Mesendoderm (in vitro differentiated cells): ENCODE results near the gene C16orf87.
A peak's percentile ranks its signal among the peaks of the same experiment; 100 is the strongest.

Experiments used
- DNase-seq: peaks from one replicate; pipeline ENCODE4 v3.0.0; 2013
- H2AK5ac ChIP-seq: 2 replicates; pipeline ENCODE4 v1.6.1; 2013; ENCODE audit warnings: low read length, inconsistent platforms
- H2BK120ac ChIP-seq: 2 replicates; pipeline ENCODE4 v1.6.1; 2013; ENCODE audit warnings: low read depth, mild to moderate bottlenecking, low read length, moderate library complexity, mixed read lengths
- H2BK15ac ChIP-seq: replicated peaks from 2 replicates; pipeline ENCODE4 v1.6.1; 2013; ENCODE audit warnings: low read depth, mild to moderate bottlenecking, moderate library complexity
- H2BK5ac ChIP-seq: 2 replicates; pipeline ENCODE4 v1.6.1; 2013; ENCODE audit warnings: low read length, inconsistent platforms
- H3K18ac ChIP-seq: 2 replicates; pipeline ENCODE4 v1.6.1; 2013; ENCODE audit warnings: mild to moderate bottlenecking, low read length, mixed read lengths
- H3K23ac ChIP-seq: one replicate; pipeline ENCODE4 v1.6.1; 2013; ENCODE audit warnings: low read length
- H3K27ac ChIP-seq: 2 replicates; pipeline ENCODE4 v1.5.1; 2013; ENCODE audit warnings: low read depth, mild to moderate bottlenecking, inconsistent platforms, low read length, moderate library complexity
- H3K27me3 ChIP-seq: 2 replicates; pipeline ENCODE4 v1.6.1; 2013; ENCODE audit warnings: low read length, control low read depth, mild to moderate bottlenecking, inconsistent platforms; ENCODE audit not compliant: insufficient read depth, poor library complexity
- H3K36me3 ChIP-seq: 2 replicates; pipeline ENCODE4 v1.6.1; 2013; ENCODE audit warnings: low read length, inconsistent platforms; ENCODE audit not compliant: control insufficient read depth, insufficient read depth
- H3K4ac ChIP-seq: one replicate; pipeline ENCODE4 v1.6.1; 2013; ENCODE audit warnings: low read depth, mild to moderate bottlenecking, low read length, moderate library complexity
- H3K4me1 ChIP-seq: 2 replicates; pipeline ENCODE4 v1.6.1; 2013; ENCODE audit warnings: low read depth, low read length, inconsistent platforms; ENCODE audit not compliant: control insufficient read depth
- H3K4me2 ChIP-seq: 2 replicates; pipeline ENCODE4 v1.6.1; 2013; ENCODE audit warnings: low read length
- H3K4me3 ChIP-seq: 2 replicates; pipeline ENCODE4 v1.5.1; 2013; ENCODE audit warnings: mild to moderate bottlenecking, low read length
- H3K56ac ChIP-seq: one replicate; pipeline ENCODE4 v1.6.1; 2013; ENCODE audit warnings: low read length
- H3K79me1 ChIP-seq: 2 replicates; pipeline ENCODE4 v1.6.1; 2013; ENCODE audit warnings: low read length, inconsistent platforms
- H3K79me2 ChIP-seq: 2 replicates; pipeline ENCODE4 v1.6.1; 2013; ENCODE audit warnings: mild to moderate bottlenecking, low read length; ENCODE audit not compliant: control insufficient read depth, insufficient read depth
- H3K9ac ChIP-seq: 2 replicates; pipeline ENCODE4 v1.6.1; 2013; ENCODE audit warnings: low read length, inconsistent platforms
- H4K5ac ChIP-seq: one replicate; pipeline ENCODE4 v1.6.1; 2013; ENCODE audit warnings: low read length
- H4K8ac ChIP-seq: one replicate; pipeline ENCODE4 v1.6.1; 2013; ENCODE audit warnings: low read depth, mild to moderate bottlenecking, control low read depth, low read length, moderate library complexity
- WGBS: extraction: QIAGEN DNeasy Blood & Tissue Kit; methylation state at CpG from one replicate; pipeline ENCODE4 v1.1.7; 2013; ENCODE audit warnings: low lambda C conversion rate, missing lambda C conversion rate; ENCODE audit not compliant: insufficient coverage; ENCODE audit errors: extremely low coverage; 5-methylcytosine and 5-hydroxymethylcytosine counted together

The C16orf87 gene

DNA sequence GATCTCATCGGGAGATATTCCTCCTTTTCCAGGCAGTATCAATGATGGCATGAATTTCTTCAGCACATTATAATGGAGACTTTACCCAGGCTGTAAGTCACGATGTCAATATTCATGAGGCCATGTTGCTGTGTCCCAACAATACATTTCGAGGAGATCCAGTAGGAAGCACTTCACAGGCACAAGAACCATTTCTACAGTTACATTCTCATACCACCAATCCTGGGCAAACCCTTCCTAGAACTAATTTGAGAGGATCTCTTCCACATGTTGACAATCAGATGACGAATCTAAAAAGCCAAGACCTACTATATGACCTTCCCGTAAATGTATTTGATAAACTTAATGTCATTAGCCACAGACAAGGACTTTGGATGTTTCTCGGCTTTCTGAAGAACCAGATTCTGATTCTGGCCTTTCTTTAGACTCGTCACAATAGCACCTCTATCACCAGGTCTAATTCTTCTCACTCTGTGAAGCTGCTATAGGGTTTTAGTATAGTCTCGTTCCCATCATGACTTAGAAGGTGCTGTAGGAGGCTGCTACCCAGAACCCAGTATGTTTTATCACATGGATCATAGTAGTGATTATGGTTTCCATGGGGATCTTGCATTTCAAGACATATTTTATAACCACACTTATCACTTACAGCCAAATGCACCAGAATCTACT lies 40.2 kb downstream of the C16orf87 start:
- Histone ChIP-seq H2BK15ac (no peak overlapping the region), H2AK5ac (no peak overlapping the region), H2BK5ac (no peak overlapping the region), H3K18ac (no peak overlapping the region), H3K4me3 (no peak overlapping the region), H3K36me3 (no peaks in the 10 kb centered on the region), H3K79me1 (no peaks in the 10 kb centered on the region), H3K27ac (no peak overlapping the region), H4K8ac (no peak overlapping the region), H3K79me2 (no peaks in the 10 kb centered on the region), H4K5ac (no peak overlapping the region), H3K9ac (peak overlapping the region; percentile 81), H3K23ac (no peak overlapping the region), H3K4me2 (peak overlapping the region; percentile 76), H3K4me1 (no peaks in the 10 kb centered on the region), H3K4ac (no peak overlapping the region), H3K27me3 (no peaks in the 10 kb centered on the region), H3K56ac (peak overlapping the region; percentile 91), H2BK120ac (no peak overlapping the region)
- no CpG with 5 or more reads among the region's 8 CpGs for whole genome bisulfite sequencing
- DNase-seq, result no peak

DNA sequence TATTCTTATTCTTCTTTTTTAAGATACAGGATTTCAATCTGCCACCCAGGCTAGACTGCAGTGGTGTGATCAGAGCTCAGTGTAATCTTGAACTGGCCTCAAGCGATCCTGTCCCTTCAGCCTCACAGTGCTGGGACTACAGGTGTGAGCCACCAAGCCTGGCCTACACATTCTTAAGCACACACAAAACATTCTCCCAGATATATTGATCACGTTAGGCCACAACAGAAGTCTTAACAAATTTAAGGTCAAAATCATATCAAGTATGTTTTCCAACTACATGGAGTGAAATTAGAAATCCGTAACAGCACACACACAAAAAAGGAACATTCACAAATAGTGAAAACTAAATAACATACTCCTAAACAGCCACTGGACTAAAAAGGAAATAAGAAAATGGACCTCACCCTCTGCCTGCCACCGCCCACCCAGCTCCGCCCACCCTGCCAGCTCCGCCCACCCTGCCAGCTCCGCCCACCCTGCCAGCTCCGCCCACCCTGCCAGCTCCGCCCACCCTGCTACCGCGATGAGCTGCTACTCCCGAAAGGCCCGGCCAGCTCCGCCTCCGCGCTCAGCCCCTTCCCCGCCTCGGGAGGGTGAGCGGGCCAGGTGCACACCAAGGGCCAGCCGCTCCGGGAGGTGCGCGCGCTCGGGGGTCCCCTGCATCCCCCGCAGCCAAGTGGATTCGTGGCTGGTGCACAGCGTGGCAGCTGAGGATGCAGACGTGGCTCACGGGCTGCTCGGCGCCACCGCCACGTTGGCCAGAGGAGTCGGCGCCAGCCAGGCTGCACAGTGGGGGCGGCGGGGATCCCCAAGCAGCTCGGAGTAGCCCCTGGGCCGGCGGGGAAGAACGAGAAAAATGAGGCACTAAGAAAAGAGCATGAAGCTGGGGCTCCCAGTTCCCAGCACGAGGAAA lies 41.2 kb downstream of the C16orf87 start:
- peaks cover 2% of the 10 kb centered on the region for H3K4me1 ChIP-seq
- H3K56ac ChIP-seq, result peak overlapping the region; percentile 91
- no peaks in the 10 kb centered on the region for H3K79me2 ChIP-seq
- H3K4me3 ChIP-seq, result peak overlapping the region; percentile 62
- no peak overlapping the region for H4K5ac ChIP-seq
- peak overlapping the region; percentile 32 for H3K27ac ChIP-seq
- no peak overlapping the region for H4K8ac ChIP-seq
- H3K36me3 ChIP-seq, result no peaks in the 10 kb centered on the region
- H2BK15ac ChIP-seq, result no peak overlapping the region
- H2BK5ac ChIP-seq, result peak overlapping the region; percentile 31
- H3K79me1 ChIP-seq, result no peaks in the 10 kb centered on the region
- peak overlapping the region; percentile 22 for H3K18ac ChIP-seq
- H3K4ac ChIP-seq, result no peak overlapping the region
- no peak overlapping the region for H2AK5ac ChIP-seq
- H3K27me3 ChIP-seq, result no peaks in the 10 kb centered on the region
- DNase-seq, result peak; percentile 84
- peak overlapping the region; percentile 76 for H3K4me2 ChIP-seq
- H3K9ac ChIP-seq, result peak overlapping the region; percentile 81
- no peak overlapping the region for H2BK120ac ChIP-seq
- WGBS, result no CpG with 5 or more reads among the region's 43 CpGs
- H3K23ac ChIP-seq, result no peak overlapping the region

DNA sequence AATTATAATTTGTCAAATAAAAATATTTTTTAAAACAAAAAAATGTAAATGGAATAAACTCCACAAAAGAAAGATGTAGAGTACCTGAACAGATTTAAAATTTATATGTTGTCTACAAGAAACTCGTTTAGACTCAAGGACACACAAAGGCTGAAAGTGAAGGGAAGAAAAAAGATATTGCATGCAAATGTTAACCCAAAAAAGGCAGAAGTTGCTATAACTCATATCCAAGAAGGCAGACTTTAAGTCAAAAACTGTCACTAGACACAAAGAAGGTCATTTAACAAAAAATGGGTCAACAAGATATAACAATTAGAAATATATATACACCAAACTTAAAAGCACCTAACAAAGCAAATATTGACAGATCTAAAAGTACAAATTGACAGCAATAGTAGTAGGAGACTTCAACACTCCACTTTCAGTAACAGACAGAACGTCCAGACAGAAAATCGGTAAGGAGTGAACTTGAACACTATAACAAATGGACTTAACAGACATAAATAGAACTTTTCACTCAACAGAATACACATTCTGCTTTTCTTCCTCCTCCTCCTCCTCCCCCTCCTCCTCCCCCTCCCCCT lies 42.0 kb downstream of the C16orf87 start:
- WGBS, result no CpG with 5 or more reads among the region's 3 CpGs

DNA sequence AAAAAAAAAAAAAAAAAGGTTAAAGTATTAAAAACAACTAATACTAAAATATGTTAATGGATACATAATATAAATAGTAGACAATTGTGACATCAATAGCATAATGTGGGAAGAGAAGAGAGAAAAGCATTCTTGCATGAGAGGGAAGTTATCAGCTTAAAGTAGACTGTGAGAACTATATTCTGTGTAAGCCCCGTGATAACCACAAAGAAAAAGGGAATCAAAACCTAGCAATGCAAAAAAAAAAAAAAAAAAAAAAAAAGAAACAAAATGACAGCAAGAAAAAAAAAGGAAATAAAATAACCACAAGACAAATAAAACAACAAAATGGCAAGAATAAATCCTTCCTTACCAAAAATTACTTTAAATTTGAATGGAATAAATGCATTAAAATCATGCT lies 43.1 kb downstream of the C16orf87 start:
- Histone ChIP-seq H2BK120ac (no peak overlapping the region), H2AK5ac (no peak overlapping the region), H3K27ac (no peak overlapping the region), H3K36me3 (no peaks in the 10 kb centered on the region), H3K4me3 (no peak overlapping the region), H3K4me1 (peaks cover 2% of the 10 kb centered on the region), H4K5ac (no peak overlapping the region), H3K79me2 (no peaks in the 10 kb centered on the region), H2BK5ac (no peak overlapping the region), H3K79me1 (no peaks in the 10 kb centered on the region), H3K56ac (no peak overlapping the region), H4K8ac (no peak overlapping the region), H3K4ac (no peak overlapping the region), H3K18ac (no peak overlapping the region), H3K23ac (no peak overlapping the region), H3K9ac (no peak overlapping the region), H3K4me2 (no peak overlapping the region), H2BK15ac (no peak overlapping the region), H3K27me3 (no peaks in the 10 kb centered on the region)
- no CpG with 5 or more reads among the region's 1 CpG for WGBS
- no peak for DNase-seq

More for the DNA sequence above, 42.0 kb downstream of the C16orf87 start:
- Histone ChIP-seq H2AK5ac (no peak overlapping the region), H3K18ac (no peak overlapping the region), H3K4me1 (peaks cover 2% of the 10 kb centered on the region), H3K4me2 (no peak overlapping the region), H3K4me3 (no peak overlapping the region), H3K56ac (no peak overlapping the region), H3K4ac (no peak overlapping the region), H3K27ac (no peak overlapping the region), H2BK5ac (no peak overlapping the region), H3K79me2 (no peaks in the 10 kb centered on the region), H3K9ac (no peak overlapping the region), H3K79me1 (no peaks in the 10 kb centered on the region), H3K27me3 (no peaks in the 10 kb centered on the region), H4K5ac (no peak overlapping the region), H3K23ac (no peak overlapping the region), H2BK15ac (no peak overlapping the region), H2BK120ac (no peak overlapping the region), H3K36me3 (no peaks in the 10 kb centered on the region), H4K8ac (no peak overlapping the region)
- DNase-seq, result no peak

DNA sequence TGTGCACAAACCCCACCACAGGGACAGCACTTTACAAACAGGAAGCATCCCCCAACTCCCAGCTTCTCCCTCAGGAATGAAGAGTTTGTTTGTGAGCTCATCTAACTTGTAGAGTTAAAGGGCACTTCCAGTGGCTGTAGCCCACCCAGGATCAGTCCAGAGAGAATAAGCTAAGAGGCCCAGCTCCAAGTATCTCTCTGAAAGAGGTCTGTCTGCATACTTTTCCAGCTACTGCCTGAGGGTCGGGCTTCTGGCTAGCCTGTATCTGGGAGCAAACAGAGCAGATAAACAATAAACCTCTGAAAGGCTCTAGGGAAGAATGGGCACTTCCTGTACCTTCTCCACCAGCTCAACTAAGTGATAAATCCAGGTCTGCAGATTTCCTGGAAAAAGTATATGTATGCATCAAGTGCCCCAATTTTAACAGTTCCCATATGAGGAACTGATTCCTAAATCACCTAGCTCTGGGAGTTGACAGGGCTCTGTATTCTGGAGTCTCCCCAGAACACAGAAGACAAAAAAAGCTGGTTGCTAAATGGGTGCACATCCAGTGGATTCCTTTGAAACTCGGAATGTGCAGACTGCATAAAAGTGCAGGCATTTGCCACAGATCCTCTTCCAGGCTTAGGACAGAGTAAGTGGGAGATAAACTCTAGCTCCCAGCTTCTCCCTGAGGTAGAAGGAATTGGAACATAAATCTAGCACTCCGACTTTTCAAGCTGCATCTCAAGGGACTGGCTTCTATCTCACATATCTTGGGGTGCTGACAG lies 45.7 kb downstream of the C16orf87 start:
- H3K18ac ChIP-seq, result peak overlapping the region; percentile 11
- no peaks in the 10 kb centered on the region for H3K79me1 ChIP-seq
- no peak overlapping the region for H2BK5ac ChIP-seq
- peak overlapping the region; percentile 36 for H3K56ac ChIP-seq
- no peaks in the 10 kb centered on the region for H3K36me3 ChIP-seq
- no peak overlapping the region for H4K8ac ChIP-seq
- no peak overlapping the region for H2AK5ac ChIP-seq
- DNase-seq, result peak; percentile 71
- H3K4me1 ChIP-seq, result peaks cover 2% of the 10 kb centered on the region
- no peak overlapping the region for H3K4me3 ChIP-seq
- no peak overlapping the region for H3K23ac ChIP-seq
- H3K4ac ChIP-seq, result peak overlapping the region; percentile 55
- H3K4me2 ChIP-seq, result no peak overlapping the region
- no peak overlapping the region for H2BK120ac ChIP-seq
- H3K79me2 ChIP-seq, result no peaks in the 10 kb centered on the region
- H3K27ac ChIP-seq, result no peak overlapping the region
- no peak overlapping the region for H3K9ac ChIP-seq
- no peaks in the 10 kb centered on the region for H3K27me3 ChIP-seq
- no peak overlapping the region for H2BK15ac ChIP-seq
- H4K5ac ChIP-seq, result no peak overlapping the region
- WGBS, result no CpG with 5 or more reads among the region's 3 CpGs
